Caco-2 (cell line): ENCODE data around the gene NPAS3. TPM values are rescaled to one million over a fixed set of nuclear protein-coding genes. Genes with fewer than 3 reads are reported as not detected.

ENCODE experiments used
- BruUV-seq: library from RNA; stranded (reverse); fragments of 400-500 nt; replicated peaks from 2 replicates; lab custom pipeline; 2021; lab: Mats Ljungman, UMichigan
- CTCF ChIA-PET: fragments of 300-600 bp; sonication (Branson Sonifier 250); formaldehyde crosslinking; loops from one replicate; lab custom pipeline; 2022; ENCODE audit warnings: antibody characterized with exemption; lab: Charles Lee
- POLR2A ChIA-PET: fragments of 300-600 bp; sonication (Branson Sonifier 250); formaldehyde crosslinking; loops from one replicate; lab custom pipeline; 2022; ENCODE audit warnings: antibody characterized with exemption; lab: Charles Lee
- DNase-seq, 2 experiments: peaks; one replicate each; pipeline versions ENCODE4 v3.0.0 to v3.0.0-alpha.2; 2020 to 2022
- H3K27me3 ChIP-seq: replicated peaks from 2 replicates; pipeline ENCODE4 v1.6.0; 2011; ENCODE audit warnings: low read length; ENCODE audit not compliant: control insufficient read depth, insufficient read depth
- H3K36me3 ChIP-seq: 2 replicates; pipeline ENCODE4 v1.5.1; 2011; ENCODE audit warnings: low read length; ENCODE audit not compliant: control insufficient read depth, insufficient read depth
- H3K4me1 ChIP-seq: fragments of 250-450 bp; sonication (Bioruptor Pico); 2 replicates; pipeline ENCODE4 v1.5.1; 2020; ENCODE audit warnings: mild to moderate bottlenecking
- H3K4me3 ChIP-seq: 2 replicates; pipeline ENCODE4 v1.5.1; 2011; ENCODE audit warnings: low read depth, mild to moderate bottlenecking, control low read depth, low read length
- H3K9me3 ChIP-seq: fragments of 250-450 bp; sonication (Bioruptor Pico); 2 replicates; pipeline ENCODE4 v1.5.1; 2020; ENCODE audit warnings: mild to moderate bottlenecking, moderate library complexity
- H3K27ac Mint-ChIP-seq: one replicate; pipeline ENCODE4 v1.8.0; 2022; ENCODE audit warnings: mixed read lengths; ENCODE audit not compliant: unreplicated experiment
- H3K27me3 Mint-ChIP-seq: one replicate; pipeline ENCODE4 v1.8.0; 2022; ENCODE audit warnings: mixed read lengths; ENCODE audit not compliant: insufficient read depth, unreplicated experiment
- H3K36me3 Mint-ChIP-seq: one replicate; pipeline ENCODE4 v1.8.0; 2022; ENCODE audit warnings: mild to moderate bottlenecking, mixed read lengths; ENCODE audit not compliant: insufficient read depth, unreplicated experiment
- H3K4me1 Mint-ChIP-seq: one replicate; pipeline ENCODE4 v1.8.0; 2022; ENCODE audit warnings: low read depth, mixed read lengths; ENCODE audit not compliant: unreplicated experiment
- H3K4me3 Mint-ChIP-seq: one replicate; pipeline ENCODE4 v1.8.0; 2022; ENCODE audit warnings: mild to moderate bottlenecking, moderate library complexity, mixed read lengths; ENCODE audit not compliant: unreplicated experiment
- H3K9me3 Mint-ChIP-seq: one replicate; pipeline ENCODE4 v1.8.0; 2022; ENCODE audit warnings: mixed read lengths; ENCODE audit not compliant: unreplicated experiment
- CTCF ChIP-seq, 2 experiments: fragments of 200-600 bp in 1 of 2; IDR thresholded peaks; 1 replicate in 1 of 2; 2 replicates in 1 of 2; pipeline versions ENCODE4 v1.5.1 to v1.8.0; 2011 to 2022; ENCODE audit warnings: antibody characterized with exemption in 1 of 2, control low read depth in 1 of 2, inconsistent platforms in 1 of 2, low read depth in 1 of 2, low read length in 1 of 2, mild to moderate bottlenecking in 1 of 2, moderate library complexity in 1 of 2; ENCODE audit not compliant: insufficient read depth in 1 of 2, severe bottlenecking in 1 of 2, unreplicated experiment in 1 of 2
- intact Hi-C: fragments of 100-400 bp; cut with micrococcal nuclease; formaldehyde crosslinking; loops from one replicate; pipeline ENCODE4 v1.10.0; 2022; ENCODE audit not compliant: unreplicated experiment
- total RNA-seq: library from RNA; stranded (reverse); gene quantifications from 2 replicates; pipeline ENCODE4 v1.2.3, GENCODE V29; 2022

The NPAS3 gene
- total RNA-seq, 1 experiment from 2014 or later, result not detected

- ChIA-PET POLR2A (no interaction called here), CTCF (no interaction called here)
- Mint-ChIP-seq H3K4me3 (no peak overlapping the region), H3K9me3 (no peaks in the 10 kb centered on the region), H3K36me3 (no peaks in the 10 kb centered on the region), H3K4me1 (no peaks in the 10 kb centered on the region), H3K27me3 (no peaks in the 10 kb centered on the region), H3K27ac (no peak overlapping the region)
- Histone ChIP-seq H3K4me1 (no peaks in the 10 kb centered on the region), H3K9me3 (no peaks in the 10 kb centered on the region), H3K36me3 (no peaks in the 10 kb centered on the region), H3K27me3 (no peaks in the 10 kb centered on the region), H3K4me3 (no peak overlapping the region)
- no TSS peak for BruUV-seq
- DNase-seq, result no peak
- intact Hi-C loops, result no loop called here
- no peak for TF ChIP-seq CTCF (IDR thresholded peaks at IDR 0.05; ENCODE audit: insufficient read depth in 1 of 2, low read depth in 1 of 2, low read length in 1 of 2, severe bottlenecking in 1 of 2, unreplicated experiment in 1 of 2)
Observed at GRCh38 chr14:32898876-32899275, 39.8 kb upstream of the NPAS3 start.

- intact Hi-C loops, result no loop called here
- H3K9me3 Mint-ChIP-seq, result no peaks in the 10 kb centered on the region
- H3K36me3 Mint-ChIP-seq, result no peaks in the 10 kb centered on the region
- ChIA-PET POLR2A (no interaction called here), CTCF (no interaction called here)
- H3K27me3 ChIP-seq, result no peaks in the 10 kb centered on the region
- no peaks in the 10 kb centered on the region for H3K4me1 Mint-ChIP-seq
- no peaks in the 10 kb centered on the region for H3K9me3 ChIP-seq
- H3K36me3 ChIP-seq, result no peaks in the 10 kb centered on the region
- H3K4me1 ChIP-seq, result no peaks in the 10 kb centered on the region
- DNase-seq, result no peak
- H3K4me3 Mint-ChIP-seq, result no peak overlapping the region
- no peak for TF ChIP-seq CTCF (IDR thresholded peaks at IDR 0.05; ENCODE audit: insufficient read depth in 1 of 2, low read depth in 1 of 2, low read length in 1 of 2, severe bottlenecking in 1 of 2, unreplicated experiment in 1 of 2)
- BruUV-seq, result no TSS peak
- no peaks in the 10 kb centered on the region for H3K27me3 Mint-ChIP-seq
- no peak overlapping the region for H3K27ac Mint-ChIP-seq
- no peak overlapping the region for H3K4me3 ChIP-seq
Observed at GRCh38 chr14:32900547-32900946, 38.1 kb upstream of the NPAS3 start.

- peaks cover 5% of the 10 kb centered on the region for H3K27me3 Mint-ChIP-seq
- CTCF ChIA-PET, result no interaction called here
- no peak for TF ChIP-seq CTCF (IDR thresholded peaks at IDR 0.05; ENCODE audit: insufficient read depth in 1 of 2, low read depth in 1 of 2, low read length in 1 of 2, severe bottlenecking in 1 of 2, unreplicated experiment in 1 of 2)
- Histone ChIP-seq H3K9me3 (no peaks in the 10 kb centered on the region), H3K4me1 (no peaks in the 10 kb centered on the region), H3K27me3 (no peaks in the 10 kb centered on the region), H3K4me3 (no peak overlapping the region), H3K36me3 (no peaks in the 10 kb centered on the region)
- no peak overlapping the region for H3K27ac Mint-ChIP-seq
- no peaks in the 10 kb centered on the region for H3K4me1 Mint-ChIP-seq
- no TSS peak for BruUV-seq
- no peaks in the 10 kb centered on the region for H3K9me3 Mint-ChIP-seq
- POLR2A ChIA-PET, result no interaction called here
- no peaks in the 10 kb centered on the region for H3K36me3 Mint-ChIP-seq
- intact Hi-C loops, result no loop called here
- DNase-seq, result no peak
- H3K4me3 Mint-ChIP-seq, result no peak overlapping the region
Observed at GRCh38 chr14:32905013-32905412, 33.7 kb upstream of the NPAS3 start.
